HEK293 (cell line): Measurements from ENCODE around the gene RUFY2.
A peak's percentile ranks its signal among the peaks of the same experiment; 100 is the strongest.

Source experiments
- CTCF ChIA-PET: fragments of 350-600 bp; formaldehyde crosslinking; extraction: SDS; loops from one replicate; lab custom pipeline; 2021; ENCODE audit warnings: antibody characterized with exemption; lab: Yijun Ruan, JAX
- POLR2A ChIA-PET: fragments of 300-600 bp; formaldehyde crosslinking; extraction: SDS; loops from one replicate; lab custom pipeline; 2020; ENCODE audit warnings: antibody characterized with exemption, inconsistent platforms; lab: Yijun Ruan, JAX
- H3K27ac ChIP-seq: fragments of 200-500 bp; sonication (Bioruptor generic); 2 replicates; pipeline ENCODE4 v1.5.1; 2014; ENCODE audit warnings: low read depth, low read length, control low read depth, inconsistent platforms; ENCODE audit errors: extremely low read depth
- H3K36me3 ChIP-seq, 2 experiments: fragments of 200-500 bp in 1 of 2; sonication (Bioruptor generic) in 1 of 2; 1 replicate in 1 of 2; 2 replicates in 1 of 2; pipeline ENCODE4 v1.5.1; 2014 to 2017; ENCODE audit warnings: inconsistent platforms in 2 of 2, low read length in 2 of 2; ENCODE audit not compliant: control insufficient read depth in 2 of 2, insufficient read depth in 1 of 2
- H3K4me1 ChIP-seq: fragments of 200-500 bp; sonication (Bioruptor generic); 2 replicates; pipeline ENCODE4 v1.5.1; 2014; ENCODE audit warnings: mild to moderate bottlenecking, low read length, inconsistent platforms; ENCODE audit not compliant: control insufficient read depth, insufficient read depth
- H3K4me3 ChIP-seq: 2 replicates; pipeline ENCODE4 v1.5.1; 2011; ENCODE audit warnings: low read depth, mild to moderate bottlenecking, control low read depth, low read length, moderate library complexity
- H3K9me3 ChIP-seq: fragments of 200-500 bp; sonication (Bioruptor generic); 2 replicates; pipeline ENCODE4 v1.5.1; 2014; ENCODE audit warnings: low read depth, low read length, inconsistent platforms; ENCODE audit not compliant: control insufficient read depth, insufficient read depth
- BCL11B ChIP-seq: fragments of 450-650 bp; formaldehyde crosslinking; IDR thresholded peaks from 2 replicates; pipeline ENCODE4 v1.5.1; 2016; ENCODE audit warnings: low read depth, missing biosample characterization, missing genetic modification characterization
- FEZF1 ChIP-seq: fragments of 450-650 bp; formaldehyde crosslinking; IDR thresholded peaks from 2 replicates; pipeline ENCODE4 v1.5.1; 2016; ENCODE audit warnings: missing biosample characterization, missing genetic modification characterization
- KLF9 ChIP-seq: fragments of 450-650 bp; formaldehyde crosslinking; IDR thresholded peaks from 2 replicates; pipeline ENCODE4 v1.5.1; 2016; ENCODE audit warnings: missing biosample characterization, missing genetic modification characterization, low read depth
- OVOL3 ChIP-seq: fragments of 450-650 bp; formaldehyde crosslinking; IDR thresholded peaks from 2 replicates; pipeline ENCODE4 v1.5.1; 2016; ENCODE audit warnings: missing biosample characterization, missing genetic modification characterization
- PRDM6 ChIP-seq: fragments of 450-650 bp; formaldehyde crosslinking; IDR thresholded peaks from 2 replicates; pipeline ENCODE4 v1.5.1; 2017; ENCODE audit warnings: missing biosample characterization, missing genetic modification characterization
- SP7 ChIP-seq: fragments of 450-650 bp; formaldehyde crosslinking; IDR thresholded peaks from 2 replicates; pipeline ENCODE4 v1.5.1; 2016; ENCODE audit warnings: missing biosample characterization, missing genetic modification characterization
- ZBTB26 ChIP-seq: fragments of 450-650 bp; formaldehyde crosslinking; optimal IDR thresholded peaks from 2 replicates; pipeline ENCODE3; 2016; ENCODE audit warnings: missing biosample characterization, mild to moderate bottlenecking, missing genetic modification characterization
- ZNF18 ChIP-seq: fragments of 450-650 bp; formaldehyde crosslinking; IDR thresholded peaks from 2 replicates; pipeline ENCODE4 v1.5.1; 2016; ENCODE audit warnings: missing biosample characterization, missing genetic modification characterization
- ZNF2 ChIP-seq: fragments of 450-650 bp; formaldehyde crosslinking; IDR thresholded peaks from 2 replicates; pipeline ENCODE4 v1.5.1; 2016; ENCODE audit warnings: missing biosample characterization, missing genetic modification characterization
- ZNF248 ChIP-seq: fragments of 450-650 bp; formaldehyde crosslinking; IDR thresholded peaks from 2 replicates; pipeline ENCODE4 v1.5.1; 2017; ENCODE audit warnings: missing biosample characterization, missing genetic modification characterization
- ZNF26 ChIP-seq: fragments of 450-650 bp; formaldehyde crosslinking; IDR thresholded peaks from 2 replicates; pipeline ENCODE4 v1.5.1; 2016; ENCODE audit warnings: missing biosample characterization, missing genetic modification characterization
- ZNF341 ChIP-seq: fragments of 450-650 bp; formaldehyde crosslinking; IDR thresholded peaks from 2 replicates; pipeline ENCODE4; 2016; ENCODE audit warnings: low read depth, missing biosample characterization, missing genetic modification characterization
- ZNF362 ChIP-seq: fragments of 450-650 bp; formaldehyde crosslinking; IDR thresholded peaks from 2 replicates; pipeline ENCODE4 v1.5.1; 2016; ENCODE audit warnings: missing biosample characterization, missing genetic modification characterization
- ZNF548 ChIP-seq: fragments of 450-650 bp; formaldehyde crosslinking; IDR thresholded peaks from 2 replicates; pipeline ENCODE4 v1.5.1; 2016; ENCODE audit warnings: missing biosample characterization, missing genetic modification characterization
- ZNF623 ChIP-seq: fragments of 450-650 bp; formaldehyde crosslinking; IDR thresholded peaks from 2 replicates; pipeline ENCODE4 v1.5.1; 2016; ENCODE audit warnings: missing biosample characterization, missing genetic modification characterization
- ZNF76 ChIP-seq: fragments of 450-650 bp; formaldehyde crosslinking; IDR thresholded peaks from 2 replicates; pipeline ENCODE4; 2016; ENCODE audit warnings: low read depth, missing biosample characterization, missing genetic modification characterization, borderline replicate concordance
- ZNF777 ChIP-seq: fragments of 450-650 bp; formaldehyde crosslinking; IDR thresholded peaks from 2 replicates; pipeline ENCODE4 v1.5.1; 2017; ENCODE audit warnings: missing biosample characterization, missing genetic modification characterization, borderline replicate concordance
- ZNF792 ChIP-seq: fragments of 450-650 bp; formaldehyde crosslinking; IDR thresholded peaks from 2 replicates; pipeline ENCODE4 v1.5.1; 2016; ENCODE audit warnings: missing biosample characterization, missing genetic modification characterization
- ZNF843 ChIP-seq: fragments of 450-650 bp; formaldehyde crosslinking; IDR thresholded peaks from 2 replicates; pipeline ENCODE4 v1.5.1; 2016; ENCODE audit warnings: missing biosample characterization, missing genetic modification characterization

The RUFY2 gene

GRCh38 chr10:68334672-68335467 is 72.2 kb downstream of the RUFY2 start:
- POLR2A ChIA-PET: interaction anchor here (0.9 kb wide), 1 partner anchor 14 kb away, joined by 4 read pairs; no protein-coding TSS in a partner anchor
- no peak overlapping the region for H3K27ac ChIP-seq
- peaks cover 18 to 36% of the 10 kb centered on the region in 2 experiments for H3K36me3 ChIP-seq
- CTCF ChIA-PET: interaction anchor here (1.3 to 2.4 kb wide), 2 partner anchors 13 kb away, joined by 3 to 10 read pairs; no protein-coding TSS in a partner anchor
- H3K9me3 ChIP-seq: no peaks in the 10 kb centered on the region
- H3K4me1 ChIP-seq: peaks cover 9% of the 10 kb centered on the region; the same call in 1 of the 2 replicates
- H3K4me3 ChIP-seq: peak overlapping the region; percentile 89
- TF ChIP-seq ZNF341 (0 out of 2 replicates have a peak, but pooled peaks have one; percentile 17), ZNF362 (tag by site-specific recombination) (peak; percentile 74; the same call in 1 of the 2 replicates), OVOL3 (tag by site-specific recombination) (peak; percentile 33; the same call in 1 of the 2 replicates), ZNF843 (tag by site-specific recombination) (peak; percentile 41), ZNF2 (peak; percentile 53; the same call in 1 of the 2 replicates), PRDM6 (peak; percentile 99), ZNF18 (tag by site-specific recombination) (no peak), FEZF1 (tag by site-specific recombination) (peak; percentile 61), ZNF26 (no peak), ZNF76 (peak; percentile 52; the same call in 1 of the 2 replicates), ZNF548 (tag by site-specific recombination) (no peak), SP7 (tag by site-specific recombination) (peak; percentile 78), ZNF623 (tag by site-specific recombination) (no peak)

GRCh38 chr10:68333440-68334431 is 73.3 kb downstream of the RUFY2 start:
- Histone ChIP-seq H3K27ac (peak overlapping the region; percentile 97), H3K4me3 (peak overlapping the region; percentile 89), H3K9me3 (no peaks in the 10 kb centered on the region), H3K36me3 (peaks cover 7 to 24% of the 10 kb centered on the region in 2 experiments; a peak in 2 of 3 replicates), H3K4me1 (peaks cover 11% of the 10 kb centered on the region)
- CTCF ChIA-PET: interaction anchor here (0.6 to 2.4 kb wide), 2 partner anchors 10 to 14 kb away, joined by 3 to 10 read pairs; no protein-coding TSS in a partner anchor
- TF ChIP-seq ZNF362 (tag by site-specific recombination): peak; percentile 24; the same call in 1 of the 2 replicates
- TF ChIP-seq KLF9 (tag by site-specific recombination): peak; percentile 38; the same call in 1 of the 2 replicates
- 0 out of 2 replicates have a peak, but pooled peaks have one; percentile 11 for TF ChIP-seq BCL11B (tag by site-specific recombination)
- no peak for TF ChIP-seq ZBTB26 (tag by site-specific recombination)
- TF ChIP-seq ZNF248 (tag by site-specific recombination): no peak
- no peak for TF ChIP-seq ZNF792 (tag by site-specific recombination)
- no peak for TF ChIP-seq ZNF777 (tag by site-specific recombination)
- peak; percentile 67 for TF ChIP-seq PRDM6
- POLR2A ChIA-PET: interaction anchor here (0.5 to 2.0 kb wide), 9 partner anchors 15 to 561 kb away, joined by 3 to 20 read pairs (median 4); partner anchors contain the start of genes DNA2 and SIRT1
